HG03095 (cell line): ENCODE measurements around the gene NLGN4Y.

Experiments used
- ATAC-seq: cut with Tn5 transposase; IDR thresholded peaks from one replicate; pipeline ENCODE4 v1.9.1; 2021; ENCODE audit warnings: moderate library complexity; ENCODE audit not compliant: unreplicated experiment

The NLGN4Y gene

DNA sequence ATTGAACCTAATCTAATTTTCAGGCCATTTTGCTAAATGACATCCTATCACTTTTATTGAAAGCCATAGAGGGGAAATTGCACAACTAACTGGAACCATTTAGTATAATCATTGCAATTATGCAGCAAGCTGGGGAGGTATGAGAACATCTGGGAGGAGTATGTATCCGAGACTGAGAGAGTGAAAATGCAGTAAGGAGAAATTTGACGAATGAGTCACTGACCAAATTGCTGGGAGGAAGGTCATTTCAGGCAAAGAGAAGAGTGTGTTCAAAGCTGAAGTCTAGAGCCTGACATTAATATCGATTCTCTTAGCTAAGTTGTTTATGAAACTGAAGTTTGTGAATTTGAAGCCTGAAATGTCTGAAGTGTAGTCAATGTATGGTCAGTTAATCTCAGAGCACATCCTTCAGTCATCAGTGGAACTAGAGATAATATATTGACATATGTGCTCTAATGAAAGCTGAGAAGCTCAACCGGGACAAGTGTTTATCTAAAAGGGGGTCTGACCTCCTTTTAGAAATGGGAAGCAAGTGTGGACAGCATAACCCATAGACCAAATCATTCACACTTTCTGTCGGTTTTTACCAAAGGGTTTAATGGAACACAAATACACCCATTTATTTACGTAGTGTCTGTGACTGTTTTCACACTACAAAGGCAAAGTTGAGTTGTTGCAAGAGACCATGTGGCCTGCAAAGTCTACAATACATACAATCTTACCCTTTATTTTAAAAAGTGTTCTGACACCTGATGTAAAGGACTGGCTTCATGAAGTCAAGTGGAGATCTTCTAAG lies 120.0 kb downstream of the NLGN4Y start:
- no peak for ATAC-seq

DNA sequence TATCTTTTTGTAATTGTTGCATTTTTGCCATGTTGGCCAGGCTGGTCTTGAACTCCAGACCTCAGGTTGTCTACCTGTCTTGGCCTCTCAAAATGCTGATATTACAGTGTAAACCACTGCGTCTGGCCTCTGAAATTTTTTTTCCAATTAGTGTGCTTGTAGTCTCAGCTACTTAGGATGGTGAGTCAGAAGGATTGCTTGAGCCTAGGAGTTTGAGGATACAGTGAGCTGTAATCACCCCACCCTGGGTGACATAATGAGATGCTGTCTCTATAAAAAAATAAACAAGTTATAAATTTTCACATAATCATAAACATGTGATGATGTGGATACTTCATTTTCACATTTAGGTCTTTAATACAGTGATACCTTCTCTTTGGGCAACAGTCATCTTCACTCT lies 154.9 kb downstream of the NLGN4Y start:
- ATAC-seq, result no peak

DNA sequence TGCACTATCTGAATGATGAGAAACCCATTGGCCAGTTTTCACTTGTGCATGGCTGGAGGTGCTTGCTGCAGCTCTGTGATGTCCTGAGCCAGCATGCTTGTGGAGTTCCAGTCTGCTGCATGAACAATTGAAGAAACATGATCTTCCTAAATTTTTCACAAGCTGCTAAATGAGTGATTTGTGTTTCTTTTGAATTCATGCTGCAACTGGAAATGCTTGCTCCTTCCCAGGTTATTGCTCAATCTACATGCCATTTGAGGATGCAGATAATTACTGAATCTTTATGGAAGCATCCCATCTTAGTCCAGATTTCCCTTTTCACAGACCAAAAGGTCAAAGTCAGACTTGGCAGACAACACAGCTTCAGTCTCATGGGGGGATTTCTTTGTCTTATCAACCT lies 170.2 kb downstream of the NLGN4Y start:
- no peak for ATAC-seq

DNA sequence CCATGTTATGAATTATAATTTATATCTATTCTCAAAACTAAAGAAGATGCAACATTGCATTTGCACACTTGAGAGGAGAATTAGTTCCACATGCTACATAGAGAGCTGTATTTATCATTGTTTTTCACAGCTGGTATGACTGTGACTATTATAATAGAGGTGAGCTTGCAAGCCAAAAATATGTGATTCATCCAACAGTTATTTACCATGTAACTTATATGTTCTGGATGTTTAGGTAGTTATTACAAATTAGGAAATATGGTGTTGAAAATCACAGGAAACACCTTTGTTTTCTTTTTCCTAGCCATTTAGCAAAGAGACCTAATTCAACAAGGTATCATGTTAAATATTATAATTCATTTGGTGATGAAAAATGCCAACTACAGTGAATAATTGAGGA lies 183.8 kb downstream of the NLGN4Y start:
- no peak for ATAC-seq

GRCh38 chrY:14741596-14741995 lies 217.3 kb downstream of the NLGN4Y start:
- ATAC-seq, result no peak

- no peak for ATAC-seq
Measured at GRCh38 chrY:14748329-14748728, 224.0 kb downstream of the NLGN4Y start.

GRCh38 chrY:14755571-14755970 lies 231.2 kb downstream of the NLGN4Y start:
- no peak for ATAC-seq

- no peak for ATAC-seq
Measured at GRCh38 chrY:14762903-14763302, 238.6 kb downstream of the NLGN4Y start.

DNA sequence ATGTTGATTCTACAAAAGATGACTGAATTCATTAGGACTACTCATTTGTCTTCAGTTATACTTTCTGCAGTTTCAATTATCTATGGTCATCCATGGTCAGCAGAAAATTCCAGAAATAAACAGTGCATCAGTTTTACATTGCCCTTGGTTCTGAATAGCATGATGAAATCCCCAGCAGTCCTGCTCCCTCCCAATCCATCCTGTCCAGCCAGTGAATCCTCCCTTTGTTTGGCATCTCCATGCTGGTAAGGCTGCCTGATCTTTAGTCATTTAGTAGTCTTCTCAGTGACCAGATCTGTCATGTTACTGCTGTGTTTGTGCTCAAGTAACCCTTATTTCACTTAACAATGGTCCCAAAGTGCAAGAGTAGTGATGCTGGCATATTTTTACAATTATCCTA lies 239.3 kb downstream of the NLGN4Y start:
- ATAC-seq, result no peak

DNA sequence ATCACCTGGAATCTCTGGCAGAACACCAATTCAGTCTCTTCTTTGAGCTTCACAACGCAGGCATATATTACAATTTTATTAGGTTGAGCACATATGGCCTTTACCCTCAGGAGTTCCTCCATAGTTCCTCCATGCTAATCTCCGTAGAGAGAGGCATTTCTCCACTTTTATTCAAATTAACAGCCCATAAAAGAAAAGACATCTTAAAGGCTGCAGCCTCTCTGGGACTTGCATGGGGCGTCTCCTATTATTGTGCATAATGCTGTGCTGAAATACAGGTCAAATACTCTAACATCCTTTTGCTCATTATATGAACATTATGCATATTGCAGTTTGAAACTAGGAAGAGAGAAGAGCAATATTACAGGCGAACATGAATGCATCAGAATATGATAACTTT lies 253.9 kb downstream of the NLGN4Y start:
- no peak for ATAC-seq

DNA sequence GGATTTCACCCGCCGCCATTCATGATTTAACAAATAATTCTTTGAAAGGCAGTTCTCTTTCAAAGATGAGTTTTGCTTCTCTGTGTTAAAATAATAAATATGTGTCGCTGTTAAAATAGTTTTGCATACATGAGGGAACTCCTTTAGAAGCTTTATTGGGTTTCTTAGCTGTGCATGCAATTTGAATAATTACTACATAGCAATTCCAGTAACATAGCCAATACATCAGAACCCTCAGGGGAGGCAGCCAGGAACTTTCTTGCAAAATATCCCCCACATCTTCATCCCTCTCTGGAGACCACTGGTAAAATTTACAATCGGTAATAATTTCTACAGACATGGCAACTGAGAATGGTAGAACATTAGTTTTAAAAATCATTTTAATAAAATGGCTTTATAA lies 268.8 kb downstream of the NLGN4Y start:
- ATAC-seq, result no peak

DNA sequence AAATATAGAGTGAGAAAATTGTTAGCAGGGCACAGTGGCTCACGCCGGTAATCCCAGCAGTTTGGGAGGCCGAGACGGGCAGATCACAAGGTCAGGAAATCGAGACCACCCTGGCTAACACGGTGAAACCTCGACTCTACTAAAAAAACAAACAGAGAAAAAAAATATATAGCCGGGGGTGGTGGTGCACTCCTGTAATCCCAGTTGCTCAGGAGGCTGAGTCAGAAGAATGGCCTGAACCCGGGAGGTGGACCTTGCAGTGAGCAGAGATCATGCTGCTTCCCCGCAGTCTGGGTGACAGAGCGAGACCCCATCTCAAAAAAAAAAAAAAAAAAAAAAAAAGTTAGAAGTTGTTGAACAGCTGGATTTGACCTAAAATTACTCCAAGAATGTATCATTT lies 269.3 kb downstream of the NLGN4Y start:
- no peak for ATAC-seq

DNA sequence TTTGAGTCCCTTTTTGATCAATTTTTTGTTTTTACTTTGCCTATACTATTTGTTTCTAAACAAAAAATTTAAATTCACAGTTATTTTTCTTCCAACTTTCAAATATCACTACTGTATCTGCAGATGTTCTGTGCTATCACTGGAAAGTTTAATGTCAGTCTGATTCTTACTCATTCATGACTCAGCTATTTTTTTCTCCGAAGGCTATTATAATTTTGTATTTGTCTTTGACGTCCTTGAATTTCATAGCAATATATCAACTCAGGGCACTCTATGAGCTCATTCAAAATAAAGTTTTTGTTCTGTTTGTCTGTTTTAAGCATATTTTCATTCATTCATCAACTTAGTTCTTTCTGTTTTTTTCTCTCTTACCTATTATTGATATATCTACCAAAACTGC lies 273.7 kb downstream of the NLGN4Y start:
- ATAC-seq, result no peak

DNA sequence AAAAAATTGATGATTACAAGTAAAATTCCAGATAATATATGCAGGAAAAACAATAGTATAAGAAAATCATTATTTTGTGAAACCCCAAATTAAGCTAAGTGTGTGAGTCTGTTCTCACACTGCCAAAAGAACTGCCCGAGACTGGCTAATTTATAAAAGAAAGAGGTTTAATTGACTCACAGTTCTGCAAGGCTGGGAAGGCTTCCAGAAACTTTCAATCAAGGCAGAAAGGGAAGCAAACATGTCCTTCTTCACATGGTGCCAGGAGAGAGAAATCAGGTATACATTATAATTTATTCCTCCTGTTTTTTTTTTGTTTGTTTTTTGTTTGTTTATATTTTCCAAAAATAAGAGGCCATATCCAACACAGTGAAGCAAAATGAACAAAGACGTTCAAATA lies 276.8 kb downstream of the NLGN4Y start:
- no peak for ATAC-seq

- no peak for ATAC-seq
Measured at GRCh38 chrY:14802125-14802524, 277.8 kb downstream of the NLGN4Y start.

DNA sequence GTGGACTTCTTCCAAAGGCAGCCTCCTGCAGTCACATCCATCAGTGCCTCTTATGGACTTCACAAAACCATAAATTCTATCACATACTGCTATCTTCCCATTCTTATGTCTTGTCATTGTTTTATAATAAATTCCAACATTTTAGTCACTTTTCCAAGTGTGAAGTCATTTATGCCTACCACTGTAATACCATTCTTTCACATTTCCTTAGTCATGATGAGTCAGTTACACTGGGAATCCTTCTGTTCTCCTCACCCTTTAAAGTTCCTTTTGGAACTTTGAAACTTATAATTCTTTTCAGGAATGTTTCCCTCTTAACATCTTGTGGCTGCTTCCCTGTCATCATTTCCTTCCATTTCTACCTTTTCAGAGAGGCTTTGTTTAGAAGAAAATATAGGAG lies 279.7 kb downstream of the NLGN4Y start:
- ATAC-seq, result no peak

DNA sequence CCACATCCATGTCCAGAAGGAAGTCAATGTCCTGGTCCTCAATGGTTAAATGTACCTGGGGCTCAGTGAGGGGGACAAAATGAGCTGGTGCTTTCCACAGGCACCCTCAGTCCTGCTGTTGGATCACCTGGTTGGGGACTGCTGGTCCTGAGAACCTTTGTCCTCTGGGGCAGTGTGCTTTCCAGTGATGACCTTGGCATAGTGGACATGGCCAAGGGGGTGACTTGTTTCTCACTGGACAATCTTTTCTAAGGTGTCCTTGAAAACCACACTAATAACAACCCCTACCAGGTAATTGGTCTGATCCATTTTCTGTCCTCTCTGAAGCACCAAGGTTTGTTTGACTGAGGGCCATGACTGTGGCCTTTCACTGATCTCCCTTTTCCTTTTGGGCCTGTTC lies 294.1 kb downstream of the NLGN4Y start:
- ATAC-seq, result no peak

- no peak for ATAC-seq
Measured at GRCh38 chrY:14822201-14822600, 297.9 kb downstream of the NLGN4Y start.

DNA sequence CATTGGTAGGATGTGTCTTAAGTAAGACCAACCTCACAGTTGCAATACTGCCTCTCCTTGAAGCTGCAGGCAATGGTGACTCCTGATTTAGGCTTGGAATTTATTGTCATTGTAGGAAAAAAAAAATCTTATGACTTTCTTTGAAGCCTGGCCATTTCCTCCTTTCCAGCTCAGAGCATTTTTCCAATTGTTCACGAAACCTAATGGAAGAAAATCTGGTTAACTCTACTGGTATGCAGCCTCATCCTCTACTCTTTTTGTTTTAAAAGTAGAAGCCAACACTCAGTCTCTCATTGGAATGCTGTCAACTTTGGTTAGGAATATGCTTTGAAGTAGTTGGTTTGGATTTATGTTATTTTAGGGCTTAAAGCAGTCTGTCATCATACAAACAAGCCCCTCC lies 298.6 kb downstream of the NLGN4Y start:
- no peak for ATAC-seq

- no peak for ATAC-seq
Measured at GRCh38 chrY:14824583-14824982, 300.3 kb downstream of the NLGN4Y start.

DNA sequence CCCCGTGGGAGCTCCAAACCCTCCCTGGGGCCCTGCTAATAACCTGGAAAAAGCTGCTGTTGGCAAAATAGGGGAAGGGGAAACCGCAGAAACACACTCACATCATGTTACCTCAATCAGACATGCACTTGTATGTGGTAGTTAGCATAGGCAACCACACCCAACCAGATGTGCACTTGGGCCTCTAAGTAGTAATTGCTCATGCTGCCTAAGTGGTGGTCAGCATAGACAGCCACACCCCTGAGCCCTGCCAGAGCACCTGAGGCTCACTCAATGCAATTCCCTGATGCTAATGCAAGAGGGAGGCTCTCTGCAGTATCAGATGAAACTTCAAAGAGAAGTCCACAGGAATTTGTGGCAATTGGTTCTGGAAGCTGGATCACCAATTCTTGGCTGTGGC lies 301.4 kb downstream of the NLGN4Y start:
- no peak for ATAC-seq

DNA sequence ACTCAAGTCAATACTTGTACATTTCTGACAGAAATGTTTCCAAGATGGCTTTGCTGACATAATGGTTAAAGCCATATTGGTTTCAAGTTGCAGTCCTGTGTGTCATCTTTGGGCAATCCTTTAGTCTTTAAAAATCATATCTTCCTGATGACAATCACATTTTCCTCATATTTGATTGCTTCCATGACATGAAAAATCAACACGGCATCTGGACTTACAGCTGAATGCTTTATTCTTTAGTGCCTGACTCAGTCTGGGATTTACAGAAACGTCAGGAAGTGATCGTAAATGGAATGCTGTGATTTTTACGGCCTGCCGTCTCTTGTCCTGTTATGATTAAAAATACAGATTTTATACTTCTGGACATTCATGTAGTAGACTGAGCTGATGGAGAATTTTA lies 304.2 kb downstream of the NLGN4Y start:
- ATAC-seq, result no peak

- ATAC-seq, result no peak
Measured at GRCh38 chrY:14829366-14829885, 305.1 kb downstream of the NLGN4Y start.
